Activated naive CD4-positive, alpha-beta T cell treated with anti-CD3 and anti-CD28 coated beads for 36 hours (primary cell): ENCODE data around the gene ZNF69. TPM values are rescaled to one million over a fixed set of nuclear protein-coding genes. Genes with fewer than 3 reads are reported as not detected.
"Not testable (repeated sequence)": the region's sequence is repeated elsewhere in the genome, so short reads cannot be mapped to it uniquely, and the experiment has no call there.

Experiments
- CTCF ChIA-PET: fragments of 350-600 bp; sonication (Branson Sonifier 250); formaldehyde crosslinking; loops from one replicate; lab custom pipeline; 2021; ENCODE audit warnings: antibody characterized with exemption; lab: Charles Lee
- DNase-seq: peaks from one replicate; pipeline ENCODE4 v3.0.0-alpha.2; 2020
- H3K27ac Mint-ChIP-seq: one replicate; pipeline ENCODE4 v1.8.0; 2021; ENCODE audit warnings: mild to moderate bottlenecking, mixed read lengths
- H3K27me3 Mint-ChIP-seq: one replicate; pipeline ENCODE4 v1.8.0; 2021; ENCODE audit warnings: low read depth, mixed read lengths
- H3K36me3 Mint-ChIP-seq: one replicate; pipeline ENCODE4 v1.8.0; 2021; ENCODE audit warnings: low read depth, mixed read lengths
- H3K4me1 Mint-ChIP-seq: one replicate; pipeline ENCODE4 v1.8.0; 2021; ENCODE audit warnings: low read depth, mixed read lengths
- H3K4me3 Mint-ChIP-seq: one replicate; pipeline ENCODE4 v1.8.0; 2021; ENCODE audit warnings: mild to moderate bottlenecking, moderate library complexity, mixed read lengths
- H3K9me3 Mint-ChIP-seq: one replicate; pipeline ENCODE4 v1.8.0; 2021; ENCODE audit warnings: mixed read lengths
- intact Hi-C: fragments of 100-400 bp; cut with micrococcal nuclease; formaldehyde crosslinking; loops from one replicate; pipeline ENCODE4 v1.15.1; 2023
- total RNA-seq, 2 experiments: library from RNA; stranded (reverse); gene quantifications; one replicate each; pipeline ENCODE4 v1.2.3, GENCODE V29; 2021

The ZNF69 gene
- under 1 TPM; 0.79 to 0.95 TPM for total RNA-seq

DNA sequence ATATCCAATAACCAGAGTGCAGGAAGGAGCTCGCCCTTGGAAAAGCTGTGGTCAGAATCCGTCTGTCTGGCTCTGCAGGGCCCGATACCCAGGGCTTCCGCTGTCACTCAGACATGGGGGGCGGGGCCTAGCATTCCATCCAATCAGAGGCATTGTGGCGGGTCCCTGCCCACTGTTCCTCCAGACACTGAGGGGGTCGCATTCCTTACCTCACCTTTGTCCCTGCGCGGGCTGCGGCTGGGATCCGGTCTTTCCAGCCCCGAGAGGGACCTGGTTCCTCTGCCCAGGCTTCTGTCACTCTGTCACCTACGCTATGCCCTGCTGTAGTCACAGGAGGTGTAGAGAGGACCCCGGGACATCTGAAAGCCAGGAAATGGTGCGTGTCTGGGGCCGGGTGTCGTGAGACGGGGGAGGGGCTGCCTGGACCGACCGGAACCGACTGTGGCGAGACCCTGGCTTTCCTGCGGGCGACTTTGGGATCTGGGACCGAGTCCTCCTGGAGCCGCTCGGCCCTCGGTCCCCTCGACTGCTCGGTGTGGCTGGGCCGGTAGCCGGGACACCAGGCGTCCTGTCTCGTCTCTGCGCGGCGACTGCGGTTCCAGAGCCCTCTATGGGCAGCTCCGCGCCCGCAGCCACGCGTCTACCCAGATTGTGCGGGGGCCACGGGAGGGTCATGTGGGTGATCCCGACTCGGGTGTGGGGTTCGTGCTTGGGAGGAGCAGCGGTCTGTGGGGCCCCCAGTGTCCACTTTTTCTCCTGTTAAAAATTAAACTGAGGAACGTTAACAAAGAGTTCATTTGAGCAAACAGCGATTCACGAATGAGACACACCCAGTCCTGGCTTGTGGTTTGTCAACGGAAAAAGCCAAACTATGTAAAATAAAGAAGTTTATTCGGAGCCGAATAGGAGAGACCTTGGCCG, at the start of gene ZNF69:
Gene ZNF69, plus strand, starts transcription at position 172 of the 921 bp plus-strand sequence. Its CDS starts 142 bp downstream, at position 314.
- peaks cover 5% of the 10 kb centered on the region for H3K9me3 Mint-ChIP-seq
- peak within 1 kb of the TSS; percentile 10 for H3K27ac Mint-ChIP-seq
- DNase-seq, result peak; percentile 69
- CTCF ChIA-PET, result interaction anchor here (0.6 to 1.9 kb wide), 4 partner anchors 36 to 448 kb away, joined by 3 to 5 read pairs (median 4); no protein-coding TSS in a partner anchor
- no peaks in the 10 kb centered on the region for H3K36me3 Mint-ChIP-seq
- intact Hi-C loops, result loop anchor here (2.0 kb wide), 1 partner anchor 37 kb away; the partner anchor contains the start of gene ZNF700
- no peaks in the 10 kb centered on the region for H3K27me3 Mint-ChIP-seq
- H3K4me1 Mint-ChIP-seq, result peaks cover 16% of the 10 kb centered on the region
- peak within 1 kb of the TSS; percentile 78 for H3K4me3 Mint-ChIP-seq

DNA sequence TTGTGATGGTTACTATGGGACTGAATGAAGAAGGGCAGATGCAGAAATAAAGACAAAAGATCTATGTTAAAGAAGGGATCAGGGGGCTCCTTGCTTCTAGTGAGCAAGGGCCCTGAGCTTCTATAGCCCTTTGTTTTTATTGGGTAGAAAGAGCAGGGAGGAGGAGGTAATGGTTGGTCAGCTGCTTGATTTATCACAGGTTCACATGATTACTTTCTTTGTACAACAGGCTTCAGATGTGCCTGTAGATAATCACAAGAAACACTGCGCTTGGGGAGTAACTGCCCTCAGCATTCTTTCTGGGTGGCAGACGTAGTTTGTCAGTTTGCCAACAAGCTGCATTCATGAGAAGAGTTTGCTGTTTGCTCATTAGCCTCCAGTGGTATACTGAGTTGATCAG, 43.9 kb upstream of the ZNF69 start:
- intact Hi-C loops, result no loop called here
- peaks cover 18% of the 10 kb centered on the region for H3K9me3 Mint-ChIP-seq
- CTCF ChIA-PET, result interaction anchor here (0.7 kb wide), 1 partner anchor 184 kb away, joined by 3 read pairs; no protein-coding TSS in a partner anchor
- no peaks in the 10 kb centered on the region for H3K36me3 Mint-ChIP-seq
- no peak overlapping the region for H3K27ac Mint-ChIP-seq
- no peak overlapping the region for H3K4me3 Mint-ChIP-seq
- H3K4me1 Mint-ChIP-seq, result peaks cover 8% of the 10 kb centered on the region
- no peaks in the 10 kb centered on the region for H3K27me3 Mint-ChIP-seq
- no peak for DNase-seq

DNA sequence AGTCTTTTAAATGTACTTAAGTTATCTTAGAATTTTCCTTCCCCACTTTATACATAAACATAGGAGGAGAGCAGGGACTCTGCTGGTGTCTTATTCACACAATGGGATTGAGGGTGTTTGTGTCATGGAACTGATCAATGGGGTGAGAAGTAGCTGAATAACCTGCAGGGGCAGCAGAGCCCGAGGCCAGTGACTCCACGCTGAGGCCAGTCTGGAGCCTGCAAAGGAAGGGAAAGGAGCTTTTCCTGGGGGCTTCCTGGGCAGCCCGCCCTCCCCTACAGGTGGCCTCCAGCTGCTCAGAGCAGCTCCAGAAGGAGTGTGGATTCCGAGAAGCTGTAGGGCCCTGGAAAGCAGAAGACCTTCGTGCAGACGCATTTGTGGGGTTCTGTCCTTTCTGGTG, 40.0 kb upstream of the ZNF69 start:
- H3K9me3 Mint-ChIP-seq, H3K4me3 Mint-ChIP-seq, H3K27ac Mint-ChIP-seq, H3K27me3 Mint-ChIP-seq, DNase-seq: not testable (repeated sequence)
- intact Hi-C loops, result loop anchor here (1.0 to 2.0 kb wide), 2 partner anchors 33 to 49 kb away; partner anchors contain the start of genes ZNF440 and ZNF491
- CTCF ChIA-PET, result interaction anchor here (1.1 to 1.7 kb wide), 2 partner anchors 32 to 50 kb away, joined by 3 to 7 read pairs; partner anchors contain the start of gene ZNF491
- Mint-ChIP-seq H3K4me1 (peaks cover 19% of the 10 kb centered on the region), H3K36me3 (peaks cover 18% of the 10 kb centered on the region)

GRCh38 chr19:11848200-11848593, 39.4 kb upstream of the ZNF69 start:
- no peak overlapping the region for H3K27ac Mint-ChIP-seq
- no peaks in the 10 kb centered on the region for H3K27me3 Mint-ChIP-seq
- CTCF ChIA-PET, result interaction anchor here (0.9 to 1.7 kb wide), 3 partner anchors 33 to 50 kb away, joined by 3 to 7 read pairs (median 3); partner anchors contain the start of gene ZNF491
- H3K9me3 Mint-ChIP-seq, result peaks cover 5% of the 10 kb centered on the region
- peaks cover 21% of the 10 kb centered on the region for H3K36me3 Mint-ChIP-seq
- H3K4me3 Mint-ChIP-seq, result peak overlapping the region; percentile 83
- intact Hi-C loops, result loop anchor here (1.0 to 2.0 kb wide), 2 partner anchors 34 to 49 kb away; partner anchors contain the start of genes ZNF440 and ZNF491
- peaks cover 18% of the 10 kb centered on the region for H3K4me1 Mint-ChIP-seq
- DNase-seq, result no peak

DNA sequence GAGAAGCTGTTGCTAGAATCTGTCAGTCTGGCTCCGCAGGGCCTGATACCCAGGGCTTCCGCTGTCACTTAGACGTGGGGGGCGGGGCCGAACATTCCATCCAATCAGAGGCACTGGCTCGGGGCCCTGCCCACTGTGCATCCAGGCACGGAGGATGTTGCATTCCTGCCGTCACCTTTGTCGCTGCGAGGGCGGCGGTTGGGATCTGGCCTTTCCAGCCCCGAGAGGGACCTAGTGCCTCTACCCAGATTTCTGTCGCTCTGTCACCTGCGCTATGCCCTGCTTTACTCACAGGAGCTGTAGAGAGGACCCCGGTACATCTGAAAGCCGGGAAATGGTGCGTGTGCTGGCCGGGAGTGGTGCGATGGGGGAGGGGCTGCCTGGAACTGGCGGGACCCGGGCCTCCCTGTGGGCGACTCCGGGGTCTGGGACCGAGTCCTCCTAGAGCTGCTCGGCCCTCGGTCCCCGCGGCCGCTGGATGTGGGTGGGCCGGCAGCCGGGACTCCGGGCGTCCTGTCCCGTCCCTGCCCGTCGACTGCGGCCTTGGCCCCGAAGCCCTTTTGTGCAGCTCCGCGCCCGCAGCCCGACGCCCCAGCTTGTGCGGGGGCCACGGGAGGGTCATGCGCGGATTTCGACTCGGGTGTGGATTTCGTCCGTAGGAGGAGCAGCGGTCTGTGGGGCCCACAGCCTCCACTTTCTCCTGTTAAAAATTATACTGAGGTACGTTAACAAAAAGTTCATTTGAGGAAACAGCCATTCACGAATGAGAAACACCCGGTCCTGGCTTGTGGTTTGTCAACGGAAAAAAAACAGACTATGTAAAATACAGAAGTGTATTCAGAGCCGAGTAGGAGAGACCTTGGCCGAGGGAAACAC, 38.8 kb upstream of the ZNF69 start, which contains the start of gene ZNF439:
Gene ZNF439, plus strand, starts transcription at position 133 of the 876 bp plus-strand sequence. Its CDS starts 142 bp downstream, at position 275.
- Mint-ChIP-seq H3K4me1 (peaks cover 15% of the 10 kb centered on the region), H3K9me3 (peaks cover 4% of the 10 kb centered on the region), H3K27me3 (no peaks in the 10 kb centered on the region), H3K27ac (peak within 1 kb of the TSS; percentile 76), H3K36me3 (peaks cover 26% of the 10 kb centered on the region), H3K4me3 (peak within 1 kb of the TSS; percentile 83)
- CTCF ChIA-PET, result interaction anchor here (0.6 to 1.7 kb wide), 4 partner anchors 35 to 468 kb away, joined by 3 to 7 read pairs (median 3); partner anchors contain the start of gene ZNF491
- intact Hi-C loops, result loop anchor here (1.0 to 2.0 kb wide), 2 partner anchors 35 to 50 kb away; partner anchors contain the start of genes ZNF440 and ZNF491
- peak; percentile 97 for DNase-seq

- not testable (repeated sequence) for H3K4me3 Mint-ChIP-seq
- CTCF ChIA-PET, result interaction anchor here (1.0 kb wide), 1 partner anchor 33 kb away, joined by 3 read pairs; no protein-coding TSS in a partner anchor
- H3K36me3 Mint-ChIP-seq, result peaks cover 38% of the 10 kb centered on the region
Measured at GRCh38 chr19:11850289-11850688, 37.3 kb upstream of the ZNF69 start.

DNA sequence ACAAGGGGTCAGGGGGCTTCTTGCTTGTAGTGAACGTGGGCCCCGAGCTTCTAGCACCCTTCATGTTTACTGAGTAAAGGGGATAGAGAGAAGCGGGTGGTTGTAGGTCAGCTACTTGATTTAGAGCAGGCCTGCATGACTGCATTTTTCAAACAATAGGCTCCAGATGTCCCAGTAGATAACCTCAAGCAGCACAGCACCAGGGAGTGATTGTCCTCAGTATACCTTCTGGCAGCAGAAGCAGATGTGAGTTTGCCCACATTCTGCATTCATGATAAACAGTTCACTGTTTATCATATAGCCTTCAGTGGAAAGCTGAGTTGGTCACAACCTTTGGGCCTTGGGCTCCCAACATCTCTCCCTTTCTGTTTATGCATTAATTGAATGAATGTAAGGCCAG, 34.2 kb upstream of the ZNF69 start:
- no peak for DNase-seq
- Mint-ChIP-seq H3K9me3 (peaks cover 27% of the 10 kb centered on the region), H3K36me3 (peaks cover 56% of the 10 kb centered on the region), H3K27ac (no peak overlapping the region), H3K4me3 (no peak overlapping the region), H3K27me3 (no peaks in the 10 kb centered on the region), H3K4me1 (peaks cover 12% of the 10 kb centered on the region)
- CTCF ChIA-PET, result no interaction called here
- intact Hi-C loops, result no loop called here

More at GRCh38 chr19:11850289-11850688, 37.3 kb upstream of the ZNF69 start:
- H3K27ac Mint-ChIP-seq, H3K27me3 Mint-ChIP-seq, H3K9me3 Mint-ChIP-seq, DNase-seq, intact Hi-C loops: not testable (repeated sequence)
- H3K4me1 Mint-ChIP-seq, result peaks cover 15% of the 10 kb centered on the region

DNA sequence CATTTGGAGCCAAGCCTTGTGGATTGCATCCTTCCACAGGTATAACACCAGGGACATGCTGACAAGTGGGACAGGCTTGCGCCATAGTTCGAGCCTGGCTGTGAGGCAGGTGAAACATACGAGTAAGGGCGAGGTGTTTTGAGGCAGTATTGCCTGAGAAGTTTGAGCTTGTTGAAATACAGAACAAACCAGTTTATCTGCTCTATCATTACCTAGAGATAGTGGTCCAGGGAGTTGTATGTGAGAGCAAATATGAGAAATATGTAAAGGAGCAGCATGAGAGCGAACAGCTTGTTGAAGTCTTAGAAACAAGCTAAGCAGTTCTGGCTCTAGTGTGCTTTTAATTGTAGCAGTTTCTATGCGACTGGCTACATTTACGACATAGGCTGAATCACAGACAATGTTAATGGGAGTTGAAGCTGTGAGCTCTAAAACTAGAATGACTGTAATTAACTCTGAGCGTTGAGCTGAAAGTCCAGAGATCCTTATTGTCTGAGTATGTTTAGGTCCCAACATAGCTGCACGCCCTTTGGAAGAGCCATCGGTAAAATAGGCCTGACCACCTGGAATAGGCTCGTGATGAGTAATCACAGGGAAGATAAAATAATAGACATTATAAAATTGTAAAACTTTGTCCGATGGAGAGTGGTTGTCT, 30.9 kb upstream of the ZNF69 start:
- no peak overlapping the region for H3K27ac Mint-ChIP-seq
- H3K27me3 Mint-ChIP-seq, result no peaks in the 10 kb centered on the region
- CTCF ChIA-PET, result no interaction called here
- no peaks in the 10 kb centered on the region for H3K4me1 Mint-ChIP-seq
- H3K9me3 Mint-ChIP-seq, result peaks cover 58% of the 10 kb centered on the region
- peaks cover 57% of the 10 kb centered on the region for H3K36me3 Mint-ChIP-seq
- DNase-seq, result no peak
- intact Hi-C loops, result no loop called here
- H3K4me3 Mint-ChIP-seq, result no peak overlapping the region

GRCh38 chr19:11860721-11861120, 26.9 kb upstream of the ZNF69 start:
- Mint-ChIP-seq H3K9me3 (peaks cover 76% of the 10 kb centered on the region), H3K4me1 (no peaks in the 10 kb centered on the region), H3K27ac (no peak overlapping the region), H3K27me3 (no peaks in the 10 kb centered on the region), H3K4me3 (no peak overlapping the region), H3K36me3 (peaks cover 63% of the 10 kb centered on the region)
- intact Hi-C loops, result no loop called here
- no peak for DNase-seq
- CTCF ChIA-PET, result no interaction called here

DNA sequence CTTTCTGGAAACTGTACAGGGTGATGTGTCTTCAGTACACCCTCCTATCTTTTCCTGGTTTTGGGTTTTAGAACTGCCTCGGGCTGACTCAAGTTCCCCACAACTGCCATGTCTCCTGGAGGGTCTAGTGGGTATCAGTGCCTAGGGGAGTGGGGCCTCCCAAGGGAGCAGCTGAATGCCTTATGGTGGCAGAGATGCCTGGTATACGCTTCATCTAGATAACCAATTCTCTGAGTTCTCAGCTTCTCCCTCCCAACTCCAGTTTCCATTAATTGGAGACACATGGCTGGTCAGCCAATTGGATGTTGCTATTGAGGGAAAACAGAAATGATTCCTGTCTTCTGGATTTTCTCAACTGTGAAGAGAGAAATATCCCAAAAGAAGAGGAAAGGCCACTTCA, 26.3 kb upstream of the ZNF69 start:
- intact Hi-C loops, result no loop called here
- CTCF ChIA-PET, result no interaction called here
- no peak overlapping the region for H3K27ac Mint-ChIP-seq
- no peaks in the 10 kb centered on the region for H3K27me3 Mint-ChIP-seq
- DNase-seq, result no peak
- H3K4me1 Mint-ChIP-seq, result no peaks in the 10 kb centered on the region
- H3K36me3 Mint-ChIP-seq, result peaks cover 63% of the 10 kb centered on the region
- no peak overlapping the region for H3K4me3 Mint-ChIP-seq
- H3K9me3 Mint-ChIP-seq, result peaks cover 76% of the 10 kb centered on the region

DNA sequence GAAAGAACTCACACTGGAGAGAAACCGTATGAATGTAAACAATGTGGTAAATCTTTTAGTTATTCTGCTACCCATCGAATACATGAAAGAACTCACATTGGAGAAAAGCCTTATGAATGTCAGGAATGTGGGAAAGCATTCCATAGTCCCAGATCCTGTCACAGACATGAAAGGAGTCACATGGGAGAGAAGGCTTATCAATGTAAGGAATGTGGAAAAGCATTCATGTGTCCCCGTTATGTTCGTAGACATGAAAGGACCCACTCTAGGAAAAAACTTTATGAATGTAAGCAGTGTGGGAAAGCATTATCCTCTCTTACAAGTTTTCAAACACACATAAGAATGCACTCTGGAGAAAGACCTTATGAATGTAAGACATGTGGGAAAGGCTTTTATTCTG, 19.8 kb upstream of the ZNF69 start:
- CTCF ChIA-PET, result interaction anchor here (1.6 kb wide), 1 partner anchor 70 kb away, joined by 3 read pairs; no protein-coding TSS in a partner anchor
- H3K27me3 Mint-ChIP-seq, DNase-seq, H3K4me3 Mint-ChIP-seq, H3K4me1 Mint-ChIP-seq, intact Hi-C loops, H3K27ac Mint-ChIP-seq: not testable (repeated sequence)
- peaks cover 65% of the 10 kb centered on the region for H3K36me3 Mint-ChIP-seq
- peaks cover 71% of the 10 kb centered on the region for H3K9me3 Mint-ChIP-seq
